RWPE2 (cell line): Measurements from ENCODE around the gene VPS52.
A peak's percentile ranks its signal among the peaks of the same experiment; 100 is the strongest.

Experiments
- ATAC-seq: fragments of 200-7000 bp; cut with Tn5 transposase; 3 replicates; pipeline ENCODE4 v1.9.1; 2021; ENCODE audit warnings: low read depth
- DNase-seq: peaks from one replicate; pipeline ENCODE4 v3.0.0-alpha.2; 2020; ENCODE audit warnings: low spot score
- H3K27ac ChIP-seq: fragments of 450-650 bp; 2 replicates; pipeline ENCODE4 v1.5.1; 2017; ENCODE audit warnings: mild to moderate bottlenecking; ENCODE audit not compliant: poor library complexity, severe bottlenecking
- H3K27me3 ChIP-seq: fragments of 250-450 bp; sonication (Bioruptor Pico); 2 replicates; pipeline ENCODE4 v1.5.1; 2021; ENCODE audit warnings: mild to moderate bottlenecking, moderate library complexity; ENCODE audit not compliant: insufficient read depth, poor library complexity, severe bottlenecking
- H3K36me3 ChIP-seq: fragments of 250-450 bp; sonication (Bioruptor Pico); 2 replicates; pipeline ENCODE4 v1.5.1; 2020; ENCODE audit warnings: low read depth, mild to moderate bottlenecking, moderate library complexity
- H3K4me1 ChIP-seq: fragments of 250-450 bp; sonication (Bioruptor Pico); 2 replicates; pipeline ENCODE4 v1.5.1; 2021; ENCODE audit warnings: mild to moderate bottlenecking, moderate library complexity; ENCODE audit not compliant: insufficient read depth, poor library complexity, severe bottlenecking
- H3K4me3 ChIP-seq: fragments of 250-450 bp; sonication (Bioruptor Pico); 2 replicates; pipeline ENCODE4 v1.5.1; 2021; ENCODE audit warnings: mild to moderate bottlenecking, moderate library complexity; ENCODE audit not compliant: severe bottlenecking
- H3K9me3 ChIP-seq: fragments of 250-450 bp; sonication (Bioruptor Pico); 2 replicates; pipeline ENCODE4 v1.5.1; 2021; ENCODE audit warnings: mild to moderate bottlenecking, moderate library complexity; ENCODE audit not compliant: severe bottlenecking
- TF ChIP-seq, protein P1 (sequence below): fragments of 450-650 bp; IDR thresholded peaks from one replicate; pipeline ENCODE4 v1.5.1; 2017; ENCODE audit warnings: mild to moderate bottlenecking, moderate library complexity; ENCODE audit not compliant: poor library complexity, severe bottlenecking

VPS52 gene

DNA sequence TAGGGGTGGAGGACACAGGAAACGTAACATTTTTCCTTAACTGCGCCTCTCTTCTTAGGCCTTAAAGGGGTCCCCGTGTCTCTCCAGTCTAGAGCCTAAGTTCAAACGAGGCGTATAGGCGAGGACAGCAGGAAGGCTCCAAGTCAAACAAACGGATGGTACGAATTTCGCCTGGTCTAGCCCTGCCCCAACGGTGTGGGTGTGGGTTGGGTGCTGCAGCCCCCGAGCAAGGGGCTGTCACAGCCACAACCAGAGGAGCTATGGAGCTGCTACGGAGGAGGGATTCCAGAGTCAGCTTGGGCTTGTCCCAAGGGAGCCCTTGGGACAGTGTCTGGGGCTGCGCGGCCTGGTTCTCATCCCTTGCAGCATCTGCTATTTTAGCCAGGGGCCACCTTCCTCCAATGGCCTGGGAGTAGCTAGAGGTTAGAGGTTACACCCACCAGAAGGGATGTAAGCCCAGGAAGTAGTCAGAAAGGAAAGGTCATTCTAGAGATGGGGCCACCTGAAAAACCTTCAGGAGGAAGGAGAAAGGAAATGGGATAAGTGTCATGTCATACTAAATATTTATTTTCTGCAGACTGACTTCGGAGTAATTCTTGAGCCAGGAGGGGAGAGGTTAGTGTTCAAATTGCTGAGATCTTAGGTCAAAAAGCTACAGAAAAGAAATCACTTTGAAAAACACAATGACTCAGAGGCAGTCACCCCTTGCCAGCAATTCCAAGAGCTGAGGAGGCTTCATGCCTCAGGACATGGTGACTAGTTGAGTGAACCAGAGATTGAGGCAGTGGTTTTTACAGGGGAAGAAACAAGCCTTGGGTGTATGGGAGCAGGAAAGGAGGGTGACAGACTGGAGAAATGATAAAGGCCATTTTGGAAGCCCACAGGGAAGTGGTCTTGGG, 21.7 kb downstream of the VPS52 start:
- DNase-seq (peak; percentile 28), ATAC-seq (peak; percentile 24)
- peak overlapping the region; percentile 83 for H3K27ac ChIP-seq
- H3K36me3 ChIP-seq: peaks cover 18% of the 10 kb centered on the region
- no peaks in the 10 kb centered on the region for H3K27me3 ChIP-seq
- H3K4me1 ChIP-seq: peaks cover 14% of the 10 kb centered on the region
- TF ChIP-seq, protein P1, sequence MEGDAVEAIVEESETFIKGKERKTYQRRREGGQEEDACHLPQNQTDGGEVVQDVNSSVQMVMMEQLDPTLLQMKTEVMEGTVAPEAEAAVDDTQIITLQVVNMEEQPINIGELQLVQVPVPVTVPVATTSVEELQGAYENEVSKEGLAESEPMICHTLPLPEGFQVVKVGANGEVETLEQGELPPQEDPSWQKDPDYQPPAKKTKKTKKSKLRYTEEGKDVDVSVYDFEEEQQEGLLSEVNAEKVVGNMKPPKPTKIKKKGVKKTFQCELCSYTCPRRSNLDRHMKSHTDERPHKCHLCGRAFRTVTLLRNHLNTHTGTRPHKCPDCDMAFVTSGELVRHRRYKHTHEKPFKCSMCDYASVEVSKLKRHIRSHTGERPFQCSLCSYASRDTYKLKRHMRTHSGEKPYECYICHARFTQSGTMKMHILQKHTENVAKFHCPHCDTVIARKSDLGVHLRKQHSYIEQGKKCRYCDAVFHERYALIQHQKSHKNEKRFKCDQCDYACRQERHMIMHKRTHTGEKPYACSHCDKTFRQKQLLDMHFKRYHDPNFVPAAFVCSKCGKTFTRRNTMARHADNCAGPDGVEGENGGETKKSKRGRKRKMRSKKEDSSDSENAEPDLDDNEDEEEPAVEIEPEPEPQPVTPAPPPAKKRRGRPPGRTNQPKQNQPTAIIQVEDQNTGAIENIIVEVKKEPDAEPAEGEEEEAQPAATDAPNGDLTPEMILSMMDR: no peak
- no peaks in the 10 kb centered on the region for H3K9me3 ChIP-seq
- H3K4me3 ChIP-seq: peak overlapping the region; percentile 38

DNA sequence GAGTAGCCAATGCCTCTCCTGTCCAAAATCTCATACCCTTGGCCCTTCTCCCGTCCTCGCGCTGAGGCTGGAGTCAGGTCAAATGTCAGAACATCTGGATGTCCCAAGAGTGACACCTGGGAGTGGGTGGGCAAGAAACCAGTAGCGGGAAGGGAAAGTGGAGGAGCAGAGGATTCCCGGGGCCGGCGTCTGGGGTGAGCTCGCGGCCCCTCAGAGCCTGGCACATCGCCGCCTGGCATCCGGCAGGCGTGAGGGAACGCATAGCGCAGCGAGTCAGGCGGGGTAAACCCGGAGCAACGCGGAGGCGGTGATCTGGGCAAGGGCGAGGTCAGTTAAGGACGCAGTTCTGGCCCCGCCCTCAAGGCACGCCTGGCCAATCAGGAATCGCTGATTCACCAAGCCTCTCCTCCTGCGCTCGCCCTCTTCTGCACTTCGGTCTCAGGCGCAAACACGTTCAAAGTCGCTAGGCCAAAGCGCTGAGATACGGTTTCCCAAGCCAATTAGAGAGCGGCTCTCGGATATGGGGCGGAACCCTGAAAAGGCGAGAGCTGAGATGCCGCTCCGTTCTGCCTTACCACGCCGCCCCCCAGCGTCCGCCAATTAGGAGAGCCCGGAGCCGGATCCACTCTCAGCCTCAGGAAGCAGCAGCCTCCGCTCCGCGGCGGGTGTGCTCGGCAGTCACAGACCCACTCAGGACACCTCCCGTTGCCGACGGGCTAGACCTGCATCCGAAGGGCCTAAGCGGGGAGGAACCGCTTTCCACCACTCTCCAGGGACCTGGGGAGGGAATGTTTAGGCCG, 22.5 kb downstream of the VPS52 start:
- peak; percentile 90 for ATAC-seq

DNA sequence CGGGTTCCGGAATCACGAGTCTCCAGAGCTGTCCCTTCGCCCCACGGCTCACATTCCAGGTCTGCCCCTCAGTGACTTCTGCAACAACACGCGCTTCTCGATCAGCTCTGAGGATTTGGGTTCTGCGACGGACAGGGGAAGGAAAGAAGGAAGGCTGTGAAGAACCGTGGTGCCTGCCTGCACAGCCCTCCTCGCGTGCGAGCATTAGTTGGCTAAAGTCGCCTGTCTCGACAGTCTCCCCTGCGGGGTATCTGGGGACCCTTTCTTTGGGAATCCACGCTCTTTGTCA, 23.1 kb downstream of the VPS52 start:
- ATAC-seq: peak; percentile 20; the same call in 2 of the 3 replicates
- peak overlapping the region; percentile 83 for H3K27ac ChIP-seq
- no peaks in the 10 kb centered on the region for H3K9me3 ChIP-seq
- H3K36me3 ChIP-seq: peaks cover 8% of the 10 kb centered on the region
- DNase-seq: no peak
- TF ChIP-seq, protein P1: peak; percentile 71
- peaks cover 10% of the 10 kb centered on the region for H3K4me1 ChIP-seq
- H3K27me3 ChIP-seq: no peaks in the 10 kb centered on the region
- H3K4me3 ChIP-seq: peak overlapping the region; percentile 38

More for the DNA sequence above, 22.5 kb downstream of the VPS52 start:
- peaks cover 10% of the 10 kb centered on the region for H3K4me1 ChIP-seq
- peak overlapping the region; percentile 83 for H3K27ac ChIP-seq
- TF ChIP-seq, protein P1: no peak
- H3K27me3 ChIP-seq: no peaks in the 10 kb centered on the region
- H3K4me3 ChIP-seq: peak overlapping the region; percentile 38
- H3K36me3 ChIP-seq: peaks cover 13% of the 10 kb centered on the region
- no peaks in the 10 kb centered on the region for H3K9me3 ChIP-seq
- DNase-seq: peak; percentile 98

- peak; percentile 79 for DNase-seq
- Histone ChIP-seq H3K27ac (peak overlapping the region; percentile 83), H3K4me1 (peaks cover 10% of the 10 kb centered on the region), H3K27me3 (no peaks in the 10 kb centered on the region), H3K36me3 (peaks cover 8% of the 10 kb centered on the region; the same call in 1 of the 2 replicates), H3K9me3 (no peaks in the 10 kb centered on the region), H3K4me3 (peak overlapping the region; percentile 38)
- TF ChIP-seq, protein P1: peak; percentile 92
- ATAC-seq: peak; percentile 41
Measured at GRCh38 chr6:33247977-33248642, 23.6 kb downstream of the VPS52 start.
